GM12878 (cell line): ENCODE data around the gene COMT. TPM values are rescaled to one million over a fixed set of nuclear protein-coding genes. Genes with fewer than 3 reads are reported as not detected.

Experiments used
- ATAC-seq: fragments of 200-7000 bp; cut with Tn5 transposase; 3 replicates; pipeline ENCODE4 v1.9.1; 2020; ENCODE audit warnings: mild to moderate bottlenecking, moderate library complexity
- BruUV-seq: library from RNA; stranded (reverse); fragments of 400-500 nt; replicated peaks from 2 replicates; lab custom pipeline; 2021; lab: Mats Ljungman, UMichigan
- CTCF ChIA-PET: fragments of 300-600 bp; sonication (Branson Sonifier 250); formaldehyde crosslinking; extraction: SDS; loops from one replicate; lab custom pipeline; 2021; ENCODE audit warnings: inconsistent platforms; lab: Yijun Ruan, JAX
- POLR2A ChIA-PET: fragments of 350-600 bp; formaldehyde crosslinking; extraction: SDS; loops from one replicate; lab custom pipeline; 2021; ENCODE audit warnings: inconsistent platforms; lab: Charles Lee
- RAD21 ChIA-PET: fragments of 300-600 bp; sonication (Branson Sonifier 250); formaldehyde crosslinking; loops from one replicate; lab custom pipeline; 2023; ENCODE audit warnings: antibody characterized with exemption; ENCODE audit not compliant: unreplicated experiment; lab: Charles Lee
- SMC1A ChIA-PET: fragments of 300-600 bp; sonication (Branson Sonifier 250); formaldehyde crosslinking; loops from one replicate; lab custom pipeline; 2023; ENCODE audit not compliant: unreplicated experiment, uncharacterized antibody; lab: Charles Lee
- DNase-seq: peaks from one replicate; pipeline ENCODE4 v3.0.0-alpha.2; 2011; ENCODE audit warnings: low read depth, low spot score
- FAIRE-seq: peaks from 3 replicates; lab custom pipeline; 2011; peaks lifted over from hg19 to GRCh38; lab: Jason Lieb, UNC
- H2AFZ ChIP-seq: 2 replicates; pipeline ENCODE4 v1.6.0; 2011; ENCODE audit warnings: low read depth, low read length, control low read depth; ENCODE audit not compliant: control insufficient read depth
- H3K27ac ChIP-seq: 2 replicates; pipeline ENCODE4 v1.5.1; 2011; ENCODE audit warnings: control low read depth; ENCODE audit not compliant: control insufficient read depth, insufficient read depth
- H3K27me3 ChIP-seq, 2 experiments: replicated peaks in 1 of 2; 2 replicates each; pipeline versions ENCODE4 v1.6.0 to v1.6.1; 2011; ENCODE audit warnings: low read length in 1 of 2; ENCODE audit not compliant: control insufficient read depth in 2 of 2, insufficient read depth in 2 of 2
- H3K36me3 ChIP-seq, 2 experiments: 2 replicates each; pipeline ENCODE4 v1.5.1; 2011; ENCODE audit warnings: low read length in 1 of 2; ENCODE audit not compliant: control insufficient read depth in 2 of 2, insufficient read depth in 2 of 2
- H3K4me1 ChIP-seq: 2 replicates; pipeline ENCODE4 v1.6.1; 2011; ENCODE audit warnings: mild to moderate bottlenecking, low read length, moderate library complexity, mixed read lengths; ENCODE audit not compliant: control insufficient read depth, insufficient read depth
- H3K4me2 ChIP-seq: 2 replicates; pipeline ENCODE4 v1.6.0; 2011; ENCODE audit warnings: control low read depth; ENCODE audit not compliant: control insufficient read depth, insufficient read depth
- H3K4me3 ChIP-seq: fragments of 200-600 bp; sonication (generic); 2 replicates; pipeline ENCODE4 v1.5.1; 2016
- H3K79me2 ChIP-seq: 2 replicates; pipeline ENCODE4 v1.6.0; 2011; ENCODE audit warnings: low read length; ENCODE audit not compliant: control insufficient read depth, insufficient read depth
- H3K9ac ChIP-seq: 2 replicates; pipeline ENCODE4 v1.8.0; 2011; ENCODE audit warnings: low read length, control low read depth, mixed read lengths; ENCODE audit not compliant: control insufficient read depth, insufficient read depth
- H3K9me3 ChIP-seq: replicated peaks from 3 replicates; pipeline ENCODE4 v1.5.1; 2011; ENCODE audit warnings: mild to moderate bottlenecking, low read length; ENCODE audit not compliant: control insufficient read depth, insufficient read depth
- H4K20me1 ChIP-seq: 2 replicates; pipeline ENCODE4 v1.6.0; 2011; ENCODE audit not compliant: control insufficient read depth, insufficient read depth
- BACH1 ChIP-seq: fragments of 450-650 bp; IDR thresholded peaks from 2 replicates; pipeline ENCODE4 v1.6.1; 2017; ENCODE audit warnings: mild to moderate bottlenecking, borderline replicate concordance
- BCLAF1 ChIP-seq: fragments of 450-650 bp; IDR thresholded peaks from 2 replicates; pipeline ENCODE4 v1.6.1; 2017; ENCODE audit warnings: antibody characterized with exemption, mild to moderate bottlenecking, moderate library complexity
- EGR1 ChIP-seq, 2 experiments: IDR thresholded peaks; 1 replicate in 1 of 2; 2 replicates in 1 of 2; pipeline ENCODE4 v1.6.1; 2011 to 2012; ENCODE audit warnings: low read depth in 2 of 2, low read length in 2 of 2, borderline replicate concordance in 1 of 2, mild to moderate bottlenecking in 1 of 2, moderate library complexity in 1 of 2
- SMAD1 ChIP-seq: fragments of 450-650 bp; IDR thresholded peaks from 2 replicates; pipeline ENCODE4 v1.6.1; 2018; ENCODE audit warnings: mild to moderate bottlenecking, low read depth; ENCODE audit not compliant: partially characterized antibody
- SMAD5 ChIP-seq: IDR thresholded peaks from 2 replicates; pipeline ENCODE4 v1.6.1; 2016; ENCODE audit warnings: antibody characterized with exemption, low read depth
- WGBS: methylation state at CpG from one replicate; pipeline ENCODE4 v1.1.6; 2016; ENCODE audit warnings: low lambda C conversion rate; ENCODE audit not compliant: insufficient replicate concordance, insufficient coverage; ENCODE audit errors: missing lambda C conversion rate; 5-methylcytosine and 5-hydroxymethylcytosine counted together
- in situ Hi-C: fragments of 300-500 bp; cut with MboI; formaldehyde crosslinking; loops from 9 replicates; pipeline ENCODE4 v1.14.3; 2018; ENCODE audit warnings: mixed read lengths
- intact Hi-C: fragments of 100-400 bp; cut with micrococcal nuclease; formaldehyde crosslinking; loops from one replicate; pipeline ENCODE4 v1.14.2; 2022; ENCODE audit not compliant: unreplicated experiment
- polyA plus RNA-seq, 11 experiments: library from polyadenylated mRNA; depleted of rRNA in 4 of 11; unstranded in 6 of 11; stranded (reverse) in 5 of 11; fragments of >200 nt; fragmentation: Nextera tagmentation in 4 of 11; fragmentation: Illumina TruSeq in 1 of 11; extraction: Ambion mirVana in 4 of 11; extraction: Trizol in 1 of 11; gene quantifications; 1 replicate in 1 of 11; 2 replicates in 10 of 11; pipeline versions ENCODE4 v1.2.1 to v1.2.3, GENCODE V29; 2011 to 2016; ENCODE audit warnings: inconsistent platforms in 2 of 11, missing spikeins in 2 of 11, low read depth in 1 of 11
- total RNA-seq, 4 experiments: library from RNA; depleted of rRNA in 3 of 4; stranded (reverse); fragments of >200 nt in 3 of 4; fragmentation: Illumina TruSeq in 1 of 4; extraction: Trizol in 1 of 4; gene quantifications; 2 replicates each; pipeline versions ENCODE4 v1.2.1 to v1.2.3, GENCODE V29; 2013 to 2021

The COMT gene
- total and polyA plus RNA-seq, 10 of the 15 experiments (the other 5 are each of a cell fraction or from before 2014, with no cell fraction given) = 4.5 to 152 (median 66.1) TPM

- Histone ChIP-seq H3K27me3 (no peaks in the 10 kb centered on the region), H3K27ac (no peak overlapping the region), H3K4me3 (no peak overlapping the region), H3K4me2 (no peak overlapping the region), H3K9me3 (no peaks in the 10 kb centered on the region), H3K4me1 (no peaks in the 10 kb centered on the region), H3K79me2 (no peaks in the 10 kb centered on the region), H4K20me1 (no peaks in the 10 kb centered on the region), H3K36me3 (no peaks in the 10 kb centered on the region; a peak in 1 of 4 replicates), H3K9ac (no peak overlapping the region), H2AFZ (no peak overlapping the region)
- RAD21 ChIA-PET = no interaction called here
- POLR2A ChIA-PET = no interaction called here
- TF ChIP-seq BACH1 (no peak), SMAD1 (no peak), EGR1 (IDR thresholded peaks at IDR 0.05; ENCODE audit: borderline replicate concordance in 1 of 2, low read depth in 2 of 2, low read length in 2 of 2) (no peak), BCLAF1 (no peak), SMAD5 (no peak)
- intact Hi-C loops (no loop called here), in situ Hi-C loops (no loop called here)
- SMC1A ChIA-PET = no interaction called here
- FAIRE-seq (no peak), ATAC-seq (no peak), DNase-seq (no peak)
- CTCF ChIA-PET = interaction anchor here (0.6 kb wide), 1 partner anchor 180 kb away, joined by 3 read pairs; no protein-coding TSS in a partner anchor
- BruUV-seq = no TSS peak
- WGBS = 25% methylated on average over 3 of the region's 3 CpGs
Measured at GRCh38 chr22:19976671-19977070, 35.1 kb downstream of the COMT start.
